Measurements from ENCODE around the gene FLNA.

Gene FLNA

DNA sequence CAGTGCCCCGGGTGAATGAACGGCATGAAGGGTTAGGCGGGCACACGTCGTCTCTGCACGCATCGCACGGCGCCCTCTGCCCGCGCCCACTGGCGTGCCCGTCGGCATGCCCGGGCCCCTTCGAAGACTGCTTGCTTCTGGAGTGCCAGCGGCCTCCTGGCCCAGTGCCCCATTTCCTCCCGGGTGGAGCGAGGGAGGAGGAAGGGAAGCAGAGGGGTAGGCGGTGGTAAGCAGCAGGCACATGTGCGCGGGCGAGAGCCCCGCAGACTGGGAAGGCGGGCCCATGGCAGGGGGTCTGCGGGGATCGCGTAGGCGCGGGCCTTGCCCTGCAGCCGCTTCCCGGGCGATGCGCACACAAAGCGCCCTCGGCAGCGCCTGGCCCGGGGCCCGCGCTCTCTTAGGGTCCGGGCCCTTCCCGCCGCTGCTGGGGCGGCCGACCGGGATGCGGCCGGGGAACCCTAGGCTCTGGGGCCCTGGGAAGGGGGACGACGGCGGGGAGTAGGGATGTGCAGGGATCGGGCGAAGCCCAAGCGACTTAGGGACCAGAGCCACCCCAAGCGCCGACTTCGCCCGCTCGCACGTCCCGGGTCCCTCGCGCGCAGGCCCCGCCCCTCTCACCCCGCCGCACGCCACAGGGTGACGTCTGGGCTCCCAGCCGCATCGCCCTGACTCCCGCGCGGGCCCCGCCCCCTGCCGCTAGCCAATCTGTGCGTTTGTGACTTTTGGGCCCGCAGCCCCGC, 3.8 kb upstream of the FLNA start:
- ATAC-seq (ENCODE audit: low read depth) (peak; percentile 2; the same call in 2 of the 3 replicates), DNase-seq (ENCODE audit: low spot score) (no peak)
- no peaks in the 10 kb centered on the region for H3K27me3 ChIP-seq (ENCODE audit: insufficient read depth, poor library complexity, severe bottlenecking)
- H3K36me3 ChIP-seq (ENCODE audit: low read depth): peaks cover 24% of the 10 kb centered on the region
- H3K4me1 ChIP-seq (ENCODE audit: insufficient read depth, poor library complexity, severe bottlenecking): peaks cover 10% of the 10 kb centered on the region
- peak overlapping the region; percentile 83 for H3K27ac ChIP-seq (ENCODE audit: poor library complexity, severe bottlenecking)
- H3K9me3 ChIP-seq (ENCODE audit: severe bottlenecking): no peaks in the 10 kb centered on the region
- peak overlapping the region; percentile 41 for H3K4me3 ChIP-seq (ENCODE audit: severe bottlenecking)
- no peak for TF ChIP-seq CTCF (IDR thresholded peaks at IDR 0.05; ENCODE audit: poor library complexity, severe bottlenecking)

- Histone ChIP-seq H3K9me3 (ENCODE audit: severe bottlenecking) (no peaks in the 10 kb centered on the region), H3K27ac (ENCODE audit: poor library complexity, severe bottlenecking) (peak overlapping the region; percentile 83), H3K4me3 (ENCODE audit: severe bottlenecking) (no peak overlapping the region), H3K36me3 (ENCODE audit: low read depth) (peaks cover 15% of the 10 kb centered on the region), H3K4me1 (ENCODE audit: insufficient read depth, poor library complexity, severe bottlenecking) (peaks cover 6% of the 10 kb centered on the region), H3K27me3 (ENCODE audit: insufficient read depth, poor library complexity, severe bottlenecking) (no peaks in the 10 kb centered on the region)
- DNase-seq (ENCODE audit: low spot score) (no peak), ATAC-seq (ENCODE audit: low read depth) (no peak)
- no peak for TF ChIP-seq CTCF (IDR thresholded peaks at IDR 0.05; ENCODE audit: poor library complexity, severe bottlenecking)
These were observed 2.3 kb upstream of the FLNA start for GRCh38 chrX:154376774-154377173.

GRCh38 chrX:154375156-154375504, 696 bp upstream of the FLNA start:
- Histone ChIP-seq H3K36me3 (ENCODE audit: low read depth) (peaks cover 6% of the 10 kb centered on the region), H3K27me3 (ENCODE audit: insufficient read depth, poor library complexity, severe bottlenecking) (no peaks in the 10 kb centered on the region), H3K4me3 (ENCODE audit: severe bottlenecking) (peak overlapping the region; percentile 45), H3K27ac (ENCODE audit: poor library complexity, severe bottlenecking) (peak overlapping the region; percentile 97), H3K9me3 (ENCODE audit: severe bottlenecking) (no peaks in the 10 kb centered on the region), H3K4me1 (ENCODE audit: insufficient read depth, poor library complexity, severe bottlenecking) (peaks cover 6% of the 10 kb centered on the region)
- ATAC-seq (ENCODE audit: low read depth) (no peak), DNase-seq (ENCODE audit: low spot score) (no peak)
- no peak for TF ChIP-seq CTCF (IDR thresholded peaks at IDR 0.05; ENCODE audit: poor library complexity, severe bottlenecking)

DNA sequence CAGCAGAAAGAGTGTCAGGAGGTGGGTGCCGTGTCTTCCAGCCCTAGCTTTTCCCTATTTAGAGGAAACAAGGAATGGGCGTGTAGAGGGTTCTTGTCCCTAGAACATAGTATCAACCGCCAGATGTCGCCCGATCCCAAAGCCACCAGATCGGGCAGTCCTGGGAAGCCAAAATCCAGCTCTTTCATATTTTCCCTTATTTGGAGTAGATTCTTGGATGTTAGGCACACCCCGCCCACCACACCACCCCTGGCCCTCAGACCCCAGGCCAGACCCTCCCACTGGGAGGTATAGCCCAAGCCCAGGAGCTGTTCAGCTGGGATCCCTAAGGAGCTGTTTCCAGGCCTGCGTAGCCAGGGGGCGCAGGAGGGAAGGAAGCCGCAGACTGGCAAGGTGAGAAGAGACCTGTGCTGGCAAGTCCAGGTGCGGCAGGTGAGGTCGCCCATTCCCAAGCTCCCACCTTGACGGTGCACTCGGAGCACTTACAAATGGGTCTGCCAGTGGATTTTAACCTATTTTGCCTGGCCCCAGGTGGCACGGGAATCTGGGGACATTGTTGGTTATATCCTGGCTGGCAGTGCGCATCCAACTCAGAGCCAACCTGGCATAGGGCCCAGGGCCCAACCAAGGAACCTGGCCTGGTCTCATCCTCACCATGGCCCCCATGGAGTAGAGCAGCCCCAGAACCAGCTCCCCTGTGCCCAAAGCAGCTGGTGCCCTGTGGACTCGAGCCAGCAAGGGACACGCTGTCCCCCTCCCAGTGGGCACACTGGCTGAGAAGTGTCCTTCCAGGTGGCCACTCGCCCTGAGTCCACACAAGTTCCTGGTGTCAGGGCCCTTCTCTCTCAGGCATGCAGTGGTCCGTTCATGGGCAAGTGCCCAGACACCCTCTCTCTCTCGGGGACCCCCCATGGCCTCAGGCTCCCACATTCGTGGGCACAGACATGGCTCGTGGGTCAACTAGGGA, 811 bp downstream of the FLNA start:
- Histone ChIP-seq H3K9me3 (ENCODE audit: severe bottlenecking) (no peaks in the 10 kb centered on the region), H3K36me3 (ENCODE audit: low read depth) (peaks cover 15% of the 10 kb centered on the region), H3K27ac (ENCODE audit: poor library complexity, severe bottlenecking) (peak overlapping the region; percentile 97), H3K4me3 (ENCODE audit: severe bottlenecking) (peak overlapping the region; percentile 45), H3K4me1 (ENCODE audit: insufficient read depth, poor library complexity, severe bottlenecking) (peaks cover 7% of the 10 kb centered on the region), H3K27me3 (ENCODE audit: insufficient read depth, poor library complexity, severe bottlenecking) (no peaks in the 10 kb centered on the region)
- peak; percentile 84 for DNase-seq (ENCODE audit: low spot score)
- TF ChIP-seq CTCF (IDR thresholded peaks at IDR 0.05; ENCODE audit: poor library complexity, severe bottlenecking): peak; percentile 77
- ATAC-seq (ENCODE audit: low read depth): peak; percentile 39
